Esophagus squamous epithelium (tissue), 5 donors: Measurements from ENCODE around the gene GET4. TPM values are rescaled to one million over a fixed set of nuclear protein-coding genes. Genes with fewer than 3 reads are reported as not detected.

Source experiments
- DNase-seq: peaks from one replicate; lab custom pipeline; 2025; lab: John Stamatoyannopoulos, UW
- H3K27ac ChIP-seq, 4 donors: fragments of 200-600 bp; sonication (generic); one replicate each; pipeline ENCODE4 v1.5.1; 2016 to 2019; ENCODE audit warnings: mild to moderate bottlenecking in 1 of 4
- H3K27me3 ChIP-seq, 4 donors: fragments of 200-600 bp; sonication (generic); 1 replicate in 3 of 4; 2 replicates in 1 of 4; pipeline versions ENCODE4 v1.5.1 to v1.6.0; 2017 to 2021; ENCODE audit warnings: antibody characterized with exemption in 1 of 4
- H3K36me3 ChIP-seq, 3 donors: fragments of 200-600 bp; sonication (generic); one replicate each; pipeline ENCODE4 v1.5.1; 2016 to 2019
- H3K4me1 ChIP-seq, 3 donors: fragments of 200-600 bp; sonication (generic); one replicate each; pipeline ENCODE4 v1.5.1; 2017 to 2019
- H3K4me3 ChIP-seq, 4 donors: fragments of 200-600 bp; sonication (generic); 1 replicate in 3 of 4; 2 replicates in 1 of 4; pipeline ENCODE4 v1.5.1; 2016 to 2019; ENCODE audit warnings: mild to moderate bottlenecking in 2 of 4, moderate library complexity in 1 of 4
- H3K9me3 ChIP-seq, 3 donors: fragments of 200-600 bp; sonication (generic); one replicate each; pipeline ENCODE4 v1.5.1; 2016 to 2019
- CTCF ChIP-seq, 6 experiments: fragments of 450-650 bp in 4 of 6; fragments of 200-600 bp in 2 of 6; sonication (generic) in 2 of 6; IDR thresholded peaks; one replicate each; pipeline ENCODE4 v1.5.1; 2016 to 2019; ENCODE audit warnings: antibody characterized with exemption in 6 of 6, mild to moderate bottlenecking in 4 of 6, moderate library complexity in 4 of 6
- POLR2A ChIP-seq, 4 donors: fragments of 450-650 bp; IDR thresholded peaks; one replicate each; pipeline ENCODE4 v1.6.1; 2017; ENCODE audit warnings: antibody characterized with exemption in 4 of 4, mild to moderate bottlenecking in 4 of 4, moderate library complexity in 3 of 4
- WGBS, 2 donors: methylation state at CpG; one replicate each; pipeline ENCODE4 v1.1.5; 2018; 5-methylcytosine and 5-hydroxymethylcytosine counted together
- intact Hi-C: fragments of 100-400 bp; cut with DNase I; formaldehyde crosslinking; loops from one replicate; pipeline ENCODE4 v1.15.0; 2022
- total RNA-seq, 4 donors: library from RNA; depleted of rRNA; stranded (reverse); fragments of >200 nt; gene quantifications; one replicate each; pipeline ENCODE4 v1.1.0, GENCODE V29; 2016
- donor health status: DM: yes; HTN: yes; CAD: no.

Gene GET4
- total RNA-seq, 4 donors from 2014 or later, result 22.3 to 29.6 (median 27.8) TPM

GRCh38 chr7:920351-921070 is 44.2 kb downstream of the GET4 start:
- H3K9me3 ChIP-seq, result no peaks in the 10 kb centered on the region
- H3K36me3 ChIP-seq, result peaks cover 0 to 5% (median 0%) of the 10 kb centered on the region in 3 donors
- H3K27me3 ChIP-seq, result peaks cover 0 to 5% (median 0%) of the 10 kb centered on the region in 4 donors
- H3K4me1 ChIP-seq, result peaks cover 0 to 51% (median 9%) of the 10 kb centered on the region in 3 donors
- no peak for TF ChIP-seq POLR2A (IDR thresholded peaks at IDR 0.05)
- no peak for TF ChIP-seq CTCF (IDR thresholded peaks at IDR 0.05)
- 85% methylated on average over 9 of the region's 40 CpGs; no CpG with 5 or more reads in 1 of the 2 donors for WGBS, 2 donors
- DNase-seq, result no peak
- no peak overlapping the region for H3K4me3 ChIP-seq
- no peak overlapping the region for H3K27ac ChIP-seq
- intact Hi-C loops, result no loop called here

GRCh38 chr7:921071-921461 is 44.7 kb downstream of the GET4 start:
- Histone ChIP-seq H3K9me3 (no peaks in the 10 kb centered on the region), H3K4me1 (peaks cover 0 to 48% (median 7%) of the 10 kb centered on the region in 3 donors), H3K27me3 (peaks cover 0 to 5% (median 0%) of the 10 kb centered on the region in 4 donors), H3K36me3 (peaks cover 0 to 5% (median 0%) of the 10 kb centered on the region in 3 donors), H3K27ac (no peak overlapping the region), H3K4me3 (no peak overlapping the region)
- DNase-seq, result no peak
- intact Hi-C loops, result no loop called here
- TF ChIP-seq CTCF (IDR thresholded peaks at IDR 0.05), result no peak
- TF ChIP-seq POLR2A (IDR thresholded peaks at IDR 0.05), result no peak
- 84 to 93% methylated on average over 10 to 11 of the region's 15 CpGs for WGBS, 2 donors

- Histone ChIP-seq H3K36me3 (peaks cover 0 to 5% (median 0%) of the 10 kb centered on the region in 3 donors), H3K4me3 (peak overlapping the region in 1 of 4 donors; percentile 52), H3K9me3 (no peaks in the 10 kb centered on the region), H3K4me1 (peaks cover 0 to 41% (median under 1%) of the 10 kb centered on the region in 3 donors), H3K27me3 (no peaks in the 10 kb centered on the region), H3K27ac (peak overlapping the region in 2 of 4 donors; percentile 22 to 78)
- no peak for DNase-seq
- WGBS, 2 donors, result 31% methylated on average over 4 of the region's 36 CpGs; no CpG with 5 or more reads in 1 of the 2 donors
- intact Hi-C loops, result no loop called here
- no peak for TF ChIP-seq POLR2A (IDR thresholded peaks at IDR 0.05)
- TF ChIP-seq CTCF (IDR thresholded peaks at IDR 0.05), result no peak
Observed at GRCh38 chr7:921581-922333, 45.4 kb downstream of the GET4 start.

- TF ChIP-seq POLR2A (IDR thresholded peaks at IDR 0.05) (no peak), CTCF (IDR thresholded peaks at IDR 0.05) (no peak)
- no peaks in the 10 kb centered on the region for H3K27me3 ChIP-seq
- 54 to 59% methylated on average over 9 to 13 of the region's 29 CpGs for WGBS, 2 donors
- H3K9me3 ChIP-seq, result no peaks in the 10 kb centered on the region
- peak overlapping the region in 2 of 4 donors; percentile 30 to 52 for H3K4me3 ChIP-seq
- DNase-seq, result no peak
- peaks cover 0 to 5% (median 0%) of the 10 kb centered on the region in 3 donors for H3K36me3 ChIP-seq
- intact Hi-C loops, result no loop called here
- H3K4me1 ChIP-seq, result peaks cover 0 to 46% (median 0%) of the 10 kb centered on the region in 3 donors
- peak overlapping the region; percentile 36 to 78 (median 54) for H3K27ac ChIP-seq
Observed at GRCh38 chr7:922334-923107, 46.2 kb downstream of the GET4 start.
